T47D (cell line): ENCODE measurements around the gene INAVA.
"Not testable (repeated sequence)": the region's sequence is repeated elsewhere in the genome, so short reads cannot be mapped to it uniquely, and the experiment has no call there.

Experiments used
- DNase-seq, 2 experiments: peaks; one replicate each; pipeline versions ENCODE4 v3.0.0 to v3.0.0-alpha.2; 2011 to 2012; ENCODE audit warnings: low read depth in 1 of 2, low spot score in 1 of 2
- JUND ChIP-seq: IDR thresholded peaks from 2 replicates; pipeline ENCODE4 v1.6.1; 2012; ENCODE audit warnings: low read depth
- in situ Hi-C: cut with HindIII; loops from 2 replicates; pipeline ENCODE4 v1.10.0; 2016; ENCODE audit warnings: low sequenced_read_pairs, low pct_unique_long_range_greater_than_20kb

INAVA gene

GRCh38 chr1:200906491-200906890, 11.8 kb downstream of the INAVA start:
- in situ Hi-C loops = no loop called here
- no peak for TF ChIP-seq JUND
- no peak for DNase-seq

DNA sequence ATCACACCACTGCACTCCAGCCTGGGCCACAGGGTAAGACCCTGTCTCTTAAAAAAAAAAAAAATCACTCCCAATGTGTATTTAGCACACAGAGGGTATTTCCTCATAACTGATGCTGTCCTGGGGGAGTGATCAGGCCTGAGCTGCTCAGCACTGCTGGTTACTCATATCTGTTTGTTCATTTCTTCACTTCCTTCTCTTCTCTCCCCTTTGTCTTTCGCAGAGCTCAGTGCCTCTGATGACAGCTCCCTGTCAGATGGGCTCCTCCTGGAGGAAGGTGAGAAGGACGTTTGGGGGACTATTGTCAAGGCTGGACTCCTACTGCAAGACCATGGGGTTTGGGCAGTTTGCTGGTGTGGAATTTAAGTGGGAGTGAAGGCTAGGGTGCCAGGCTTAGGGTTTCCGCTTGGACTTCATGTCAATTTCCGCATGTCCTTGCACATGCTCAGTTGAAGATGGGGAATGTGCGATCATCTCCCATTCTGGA, 13.0 kb downstream of the INAVA start:
- no peak for TF ChIP-seq JUND
- in situ Hi-C loops = no loop called here
- no peak for DNase-seq

- peak; percentile 74 to 94 for DNase-seq
- TF ChIP-seq JUND = no peak
- in situ Hi-C loops = no loop called here
These were observed 13.6 kb downstream of the INAVA start for GRCh38 chr1:200908191-200908868.

- in situ Hi-C loops = no loop called here
These were observed 14.4 kb downstream of the INAVA start for GRCh38 chr1:200909071-200909470.

DNA sequence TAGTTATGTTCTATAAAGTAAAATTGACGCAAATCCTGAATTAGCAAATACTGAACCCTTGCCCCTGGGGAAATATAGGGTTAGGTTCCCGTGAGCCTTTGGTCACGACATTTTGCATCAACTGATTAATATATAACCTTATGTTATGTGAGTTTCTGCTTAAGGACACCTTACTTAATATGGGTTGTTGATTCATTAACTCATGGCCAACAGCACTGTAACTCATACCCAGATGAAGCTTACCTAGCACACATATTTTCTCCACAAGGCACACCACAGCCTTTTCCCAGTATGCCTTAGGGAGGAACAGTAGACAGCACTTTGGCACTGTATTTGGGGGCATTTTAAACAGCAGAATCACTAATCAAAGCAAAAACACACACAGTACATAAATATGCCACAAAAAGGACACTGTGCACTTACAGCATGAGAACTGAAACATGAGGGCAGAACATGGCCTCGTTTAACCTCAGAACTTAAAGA, 15.1 kb downstream of the INAVA start:
- TF ChIP-seq JUND = no peak
- DNase-seq = no peak
- in situ Hi-C loops = no loop called here

More at GRCh38 chr1:200909071-200909470, 14.4 kb downstream of the INAVA start:
- no peak for DNase-seq
- TF ChIP-seq JUND = no peak

DNA sequence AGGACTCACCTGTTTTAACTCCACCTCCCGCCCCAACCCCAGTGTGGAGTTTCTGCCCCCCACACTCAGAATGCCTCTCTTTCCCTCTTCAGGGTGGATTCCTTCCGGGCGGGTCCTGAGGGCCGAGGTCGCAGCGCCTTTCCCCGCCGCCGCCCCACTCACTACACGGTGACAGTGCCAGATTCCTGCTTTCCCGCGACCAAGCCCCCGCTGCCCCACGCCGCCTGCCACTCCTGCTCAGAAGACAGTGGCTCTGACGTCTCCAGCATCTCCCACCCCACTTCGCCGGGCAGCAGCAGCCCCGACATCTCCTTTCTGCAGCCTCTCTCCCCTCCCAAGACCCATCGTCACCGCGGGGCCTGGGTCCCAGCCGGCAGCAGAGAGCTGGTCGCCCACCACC, 16.7 kb downstream of the INAVA start:
- no peak for TF ChIP-seq JUND
- in situ Hi-C loops = no loop called here
- no peak for DNase-seq

- DNase-seq, in situ Hi-C loops: not testable (repeated sequence)
These were observed 17.2 kb downstream of the INAVA start for GRCh38 chr1:200911936-200912335.

- in situ Hi-C loops = no loop called here
- TF ChIP-seq JUND = no peak
- DNase-seq = no peak
These were observed 18.2 kb downstream of the INAVA start for GRCh38 chr1:200912737-200913407.

- in situ Hi-C loops = no loop called here
- DNase-seq = no peak
- no peak for TF ChIP-seq JUND
These were observed 21.5 kb downstream of the INAVA start for GRCh38 chr1:200916152-200916551.

- no peak for DNase-seq
- no peak for TF ChIP-seq JUND
- in situ Hi-C loops = no loop called here
These were observed 22.0 kb downstream of the INAVA start for GRCh38 chr1:200916681-200917080.

DNA sequence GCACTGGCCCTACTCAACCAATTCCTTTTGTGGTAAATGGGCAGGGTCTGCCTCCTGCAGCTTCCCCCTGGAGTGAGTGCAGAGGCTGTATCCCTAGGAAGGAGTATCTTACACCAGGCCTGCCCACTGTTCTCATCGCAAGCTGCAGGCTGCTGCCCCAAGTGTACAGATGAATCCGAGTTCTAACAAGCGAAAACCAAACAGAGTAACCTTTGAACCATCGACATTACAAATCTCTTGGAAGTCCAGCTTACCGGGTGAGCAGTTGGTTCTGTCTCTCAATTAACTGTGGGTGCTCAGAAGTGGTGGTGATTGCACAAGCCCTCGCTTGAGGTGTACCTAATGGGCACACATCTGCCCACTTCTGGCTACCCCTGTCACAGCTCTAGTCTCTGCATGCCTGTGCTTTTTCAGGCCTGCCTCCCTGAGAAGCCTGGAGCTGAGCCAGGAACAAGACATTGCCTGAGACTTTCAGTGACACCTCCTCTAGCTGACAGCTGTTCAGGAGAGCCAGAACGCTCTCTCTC, 22.7 kb downstream of the INAVA start:
- TF ChIP-seq JUND = no peak
- in situ Hi-C loops = no loop called here
- peak in 1 of 2 experiments; percentile 72 for DNase-seq

GRCh38 chr1:200918006-200918405, 23.3 kb downstream of the INAVA start:
- in situ Hi-C loops = no loop called here
- peak in 1 of 2 experiments; percentile 43 for DNase-seq
- no peak for TF ChIP-seq JUND

- no peak for DNase-seq
- no peak for TF ChIP-seq JUND
- in situ Hi-C loops = no loop called here
These were observed 24.7 kb downstream of the INAVA start for GRCh38 chr1:200919386-200919785.
